Heart right ventricle (tissue), 16 donors: ENCODE data around the gene U2AF2. TPM values are rescaled to one million over a fixed set of nuclear protein-coding genes. Genes with fewer than 3 reads are reported as not detected.
A peak's percentile ranks its signal among the peaks of the same experiment; 100 is the strongest.

Experiments used
- ATAC-seq, 8 donors: fragments of 200-7000 bp; cut with Tn5 transposase; one replicate each; pipeline ENCODE4 v1.9.1; 2020; ENCODE audit warnings: mild to moderate bottlenecking in 8 of 8, moderate library complexity in 8 of 8, moderate number of reproducible peaks in 1 of 8
- DNase-seq, 2 donors: peaks; one replicate each; pipeline ENCODE4 v3.0.0-alpha.2; 2020
- H3K27ac ChIP-seq, 10 donors: fragments of 200-600 bp; sonication (generic) in 2 of 10; one replicate each; pipeline versions ENCODE4 v1.5.0 to v1.8.0; 2020 to 2022; ENCODE audit warnings: mild to moderate bottlenecking in 3 of 10
- H3K27me3 ChIP-seq, 7 donors: fragments of 200-600 bp; one replicate each; pipeline ENCODE4 v1.8.0; 2021 to 2022; ENCODE audit warnings: mild to moderate bottlenecking in 2 of 7
- H3K36me3 ChIP-seq, 9 donors: fragments of 200-600 bp; sonication (generic) in 1 of 9; one replicate each; pipeline versions ENCODE4 v1.5.0 to v1.8.0; 2020 to 2022; ENCODE audit warnings: mild to moderate bottlenecking in 2 of 9
- H3K4me1 ChIP-seq, 9 donors: fragments of 200-600 bp; sonication (generic) in 1 of 9; one replicate each; pipeline versions ENCODE4 v1.5.0 to v1.8.0; 2020 to 2022; ENCODE audit warnings: mild to moderate bottlenecking in 4 of 9
- H3K4me3 ChIP-seq, 10 donors: fragments of 200-600 bp; sonication (generic) in 2 of 10; one replicate each; pipeline versions ENCODE4 v1.5.0 to v1.8.0; 2020 to 2022; ENCODE audit warnings: mild to moderate bottlenecking in 7 of 10, moderate library complexity in 2 of 10
- H3K9me3 ChIP-seq, 11 donors: fragments of 200-600 bp in 10 of 11; sonication (generic) in 2 of 11; one replicate each; pipeline versions ENCODE4 v1.5.0 to v1.8.0; 2013 to 2022; ENCODE audit warnings: mild to moderate bottlenecking in 2 of 11, control low read depth in 1 of 11, moderate library complexity in 1 of 11
- WGBS, 2 donors: extraction: QIAGEN DNeasy Blood & Tissue Kit; methylation state at CpG; one replicate each; pipeline ENCODE4 v1.1.7; 2013; ENCODE audit warnings: inconsistent platforms in 1 of 2; 5-methylcytosine and 5-hydroxymethylcytosine counted together
- intact Hi-C, 10 donors: fragments of 100-400 bp; cut with DNase I; formaldehyde crosslinking; loops; one replicate each; pipeline versions ENCODE4 v1.11.1 to v1.14.2; 2022
- polyA plus RNA-seq, 2 donors: library from polyadenylated mRNA; stranded (reverse); fragments of 200-250 nt; gene quantifications; one replicate each; pipeline ENCODE4 v1.2.3, GENCODE V29; 2013
- total RNA-seq, 10 donors: library from RNA; stranded (reverse); fragmentation: NEBNext Ultra II Directional in 3 of 10; extraction: Animal tissue kit (Norgen Biotek cat#: 25700) in 3 of 10; gene quantifications; one replicate each; pipeline versions ENCODE4 v1.2.1 to v1.2.4, GENCODE V29; 2021 to 2023
- TF ChIP-seq, protein P1 (sequence below), 9 donors: fragments of 200-600 bp; sonication (generic) in 2 of 9; IDR thresholded peaks; one replicate each; pipeline versions ENCODE4 v1.5.0 to v1.8.0; 2021 to 2022; ENCODE audit warnings: antibody characterized with exemption in 9 of 9, mild to moderate bottlenecking in 5 of 9, moderate library complexity in 1 of 9
- donor health status: Arrhythmogenic right ventricular cardiomyopathy.
- donor health status: ischemic (EF 13 %, LVEDD 7.1; RV severe dilation, severe dysfunction).
- donor health status: healthy with polysubstance abuse.
- donor health status: DM: no; HTN: yes; CAD: no.
- donor health status: DM: no; HTN: no; CAD: no.
- donor health status: ischemic (EF 25% LVEDD 6.9; RV normal size, moderate dysfunction).
- donor health status: ischemic (EF 25% LVEDD 5.7; RV mildly dilated, moderate dysfunction).
- donor health status: healthy.
- donor health status: DM: yes; HTN: yes; CAD: no.
- donor health status: Ischemic cardiomyopathy.
- donor health status: ischemic (EF 35%, LVEDD 5.7; RV mildly dilated, moderate dysfunction).
- donor health status: nonischemic (EF 11% LVEDD 7.7; RV severe dilation, severe dysfunction).
- donor health status: DM: yes; HTN: yes; CAD: no.
- donor health status: PGD.
- donor health status: ischemic (EF 29% LVEDD 5.4; RV normal size, mild dysfunction).
- donor health status: nonischemic (EF 23%, LVEDD 6.1; RV moderate dilation, normal function).

U2AF2 gene
- total and polyA plus RNA-seq, 12 donors, result 64.1 to 100 (median 74.4) TPM

DNA sequence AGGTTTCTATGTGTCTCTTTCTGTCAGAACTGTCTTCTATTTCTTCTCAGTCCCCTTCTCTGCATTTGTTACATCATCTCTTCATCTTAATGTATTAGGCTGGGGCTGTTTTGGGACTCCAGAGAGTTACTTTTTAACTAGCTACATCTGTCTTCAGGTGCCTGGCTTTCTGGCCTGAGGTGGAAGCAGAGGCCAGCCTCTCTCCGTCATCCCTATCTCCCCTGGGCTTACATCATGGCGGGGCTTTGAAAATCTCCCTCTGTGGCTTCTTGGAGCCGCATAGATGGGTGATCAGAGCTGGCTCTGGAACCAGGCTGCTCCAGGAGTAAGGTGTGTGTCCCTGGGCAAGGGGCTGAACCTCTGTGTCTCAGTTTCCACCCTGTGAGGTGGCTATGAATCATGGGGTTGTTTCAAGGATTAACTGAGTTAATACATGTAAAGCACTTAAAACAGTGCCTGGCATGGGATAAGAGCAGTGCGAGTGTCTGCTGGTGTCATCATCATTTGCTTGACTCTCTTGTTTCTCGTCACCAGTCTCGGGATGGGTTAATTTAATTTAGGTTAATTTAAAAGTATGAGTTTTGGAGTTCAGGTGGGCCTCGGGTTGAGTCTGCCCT is 22.2 kb downstream of the U2AF2 start:
- intact Hi-C loops, result no loop called here
- no peak for DNase-seq
- Histone ChIP-seq H3K4me3 (peak overlapping the region in 8 of 10 donors; percentile 15 to 93 (median 79)), H3K27me3 (no peaks in the 10 kb centered on the region), H3K36me3 (peaks cover 0 to 70% (median 26%) of the 10 kb centered on the region in 9 donors), H3K9me3 (no peaks in the 10 kb centered on the region), H3K27ac (peak overlapping the region in 9 of 10 donors; percentile 19 to 97 (median 56)), H3K4me1 (peaks cover 13 to 78% (median 56%) of the 10 kb centered on the region in 9 donors)
- TF ChIP-seq, protein P1, sequence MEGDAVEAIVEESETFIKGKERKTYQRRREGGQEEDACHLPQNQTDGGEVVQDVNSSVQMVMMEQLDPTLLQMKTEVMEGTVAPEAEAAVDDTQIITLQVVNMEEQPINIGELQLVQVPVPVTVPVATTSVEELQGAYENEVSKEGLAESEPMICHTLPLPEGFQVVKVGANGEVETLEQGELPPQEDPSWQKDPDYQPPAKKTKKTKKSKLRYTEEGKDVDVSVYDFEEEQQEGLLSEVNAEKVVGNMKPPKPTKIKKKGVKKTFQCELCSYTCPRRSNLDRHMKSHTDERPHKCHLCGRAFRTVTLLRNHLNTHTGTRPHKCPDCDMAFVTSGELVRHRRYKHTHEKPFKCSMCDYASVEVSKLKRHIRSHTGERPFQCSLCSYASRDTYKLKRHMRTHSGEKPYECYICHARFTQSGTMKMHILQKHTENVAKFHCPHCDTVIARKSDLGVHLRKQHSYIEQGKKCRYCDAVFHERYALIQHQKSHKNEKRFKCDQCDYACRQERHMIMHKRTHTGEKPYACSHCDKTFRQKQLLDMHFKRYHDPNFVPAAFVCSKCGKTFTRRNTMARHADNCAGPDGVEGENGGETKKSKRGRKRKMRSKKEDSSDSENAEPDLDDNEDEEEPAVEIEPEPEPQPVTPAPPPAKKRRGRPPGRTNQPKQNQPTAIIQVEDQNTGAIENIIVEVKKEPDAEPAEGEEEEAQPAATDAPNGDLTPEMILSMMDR (IDR thresholded peaks at IDR 0.05), result no peak
- no peak for ATAC-seq
- 66 to 69% methylated on average over 7 of the region's 7 CpGs for WGBS, 2 donors

DNA sequence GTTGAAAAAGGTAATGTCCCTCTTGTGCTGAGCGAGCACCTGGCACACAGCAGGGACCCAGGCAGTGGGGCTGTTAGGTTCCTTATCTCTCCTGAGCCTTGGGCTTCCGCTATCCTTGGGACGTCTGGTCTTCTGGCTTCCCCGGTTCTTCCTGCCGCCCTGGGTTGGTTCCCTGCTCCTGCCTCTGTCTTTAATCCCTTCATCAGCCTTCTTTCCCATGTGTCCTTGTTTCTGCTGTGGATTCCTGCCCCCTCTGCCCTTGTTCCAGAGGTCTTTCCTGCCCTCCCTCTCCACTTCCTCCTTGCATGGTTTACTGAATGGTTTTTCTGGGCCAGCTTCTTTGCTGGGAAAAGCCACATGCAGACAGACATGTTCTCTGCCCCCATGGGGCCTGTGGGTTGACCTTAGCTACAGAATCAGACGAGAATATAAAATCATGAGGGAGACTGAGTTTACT is 22.8 kb downstream of the U2AF2 start:
- H3K4me1 ChIP-seq, result peaks cover 13 to 78% (median 56%) of the 10 kb centered on the region in 9 donors
- TF ChIP-seq, protein P1 (IDR thresholded peaks at IDR 0.05), result no peak
- DNase-seq (no peak), ATAC-seq (no peak)
- peak overlapping the region in 8 of 10 donors; percentile 19 to 97 (median 46) for H3K27ac ChIP-seq
- intact Hi-C loops, result no loop called here
- H3K27me3 ChIP-seq, result no peaks in the 10 kb centered on the region
- peaks cover 0 to 70% (median 29%) of the 10 kb centered on the region in 9 donors for H3K36me3 ChIP-seq
- 31 to 35% methylated on average over 6 of the region's 6 CpGs for WGBS, 2 donors
- H3K4me3 ChIP-seq, result peak overlapping the region in 5 of 10 donors; percentile 7 to 93 (median 80)
- H3K9me3 ChIP-seq, result no peaks in the 10 kb centered on the region

DNA sequence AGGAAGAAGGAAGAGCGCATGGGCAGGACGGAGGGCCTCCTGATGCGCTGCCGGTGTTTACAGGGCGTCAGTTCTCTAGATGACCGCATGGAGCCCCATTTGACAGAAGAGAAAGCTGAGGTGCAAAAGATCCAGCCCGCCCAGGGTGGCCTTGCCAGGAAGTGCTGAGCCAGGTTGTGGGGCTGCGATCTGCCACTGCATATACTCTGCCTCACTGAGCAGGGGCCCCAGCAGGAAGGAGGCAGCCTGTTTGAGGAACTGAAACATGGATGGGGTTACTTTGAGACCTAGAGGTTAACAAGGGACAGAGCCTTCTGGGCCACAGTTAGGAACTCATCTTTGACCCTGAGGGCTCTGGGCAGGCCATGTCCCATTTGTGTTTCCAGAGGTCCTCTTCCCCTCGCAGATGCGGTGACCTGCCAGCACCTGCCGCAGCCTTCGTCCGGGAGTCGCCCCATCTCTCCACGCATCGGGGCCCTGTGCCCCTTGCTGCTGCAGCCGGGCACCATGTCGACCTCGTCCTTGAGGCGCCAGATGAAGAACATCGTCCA is 23.4 kb downstream of the U2AF2 start:
- 82 to 87% methylated on average over 21 of the region's 21 CpGs for WGBS, 2 donors
- peak overlapping the region in 2 of 10 donors; percentile 72 to 87 for H3K4me3 ChIP-seq
- ATAC-seq (no peak), DNase-seq (peak in 1 of 2 donors; percentile 29)
- intact Hi-C loops, result no loop called here
- no peaks in the 10 kb centered on the region for H3K9me3 ChIP-seq
- H3K27me3 ChIP-seq, result no peaks in the 10 kb centered on the region
- peak overlapping the region in 6 of 10 donors; percentile 37 to 97 (median 46) for H3K27ac ChIP-seq
- H3K36me3 ChIP-seq, result peaks cover 0 to 70% (median 30%) of the 10 kb centered on the region in 9 donors
- TF ChIP-seq, protein P1 (IDR thresholded peaks at IDR 0.05), result no peak
- H3K4me1 ChIP-seq, result peaks cover 13 to 77% (median 56%) of the 10 kb centered on the region in 9 donors

DNA sequence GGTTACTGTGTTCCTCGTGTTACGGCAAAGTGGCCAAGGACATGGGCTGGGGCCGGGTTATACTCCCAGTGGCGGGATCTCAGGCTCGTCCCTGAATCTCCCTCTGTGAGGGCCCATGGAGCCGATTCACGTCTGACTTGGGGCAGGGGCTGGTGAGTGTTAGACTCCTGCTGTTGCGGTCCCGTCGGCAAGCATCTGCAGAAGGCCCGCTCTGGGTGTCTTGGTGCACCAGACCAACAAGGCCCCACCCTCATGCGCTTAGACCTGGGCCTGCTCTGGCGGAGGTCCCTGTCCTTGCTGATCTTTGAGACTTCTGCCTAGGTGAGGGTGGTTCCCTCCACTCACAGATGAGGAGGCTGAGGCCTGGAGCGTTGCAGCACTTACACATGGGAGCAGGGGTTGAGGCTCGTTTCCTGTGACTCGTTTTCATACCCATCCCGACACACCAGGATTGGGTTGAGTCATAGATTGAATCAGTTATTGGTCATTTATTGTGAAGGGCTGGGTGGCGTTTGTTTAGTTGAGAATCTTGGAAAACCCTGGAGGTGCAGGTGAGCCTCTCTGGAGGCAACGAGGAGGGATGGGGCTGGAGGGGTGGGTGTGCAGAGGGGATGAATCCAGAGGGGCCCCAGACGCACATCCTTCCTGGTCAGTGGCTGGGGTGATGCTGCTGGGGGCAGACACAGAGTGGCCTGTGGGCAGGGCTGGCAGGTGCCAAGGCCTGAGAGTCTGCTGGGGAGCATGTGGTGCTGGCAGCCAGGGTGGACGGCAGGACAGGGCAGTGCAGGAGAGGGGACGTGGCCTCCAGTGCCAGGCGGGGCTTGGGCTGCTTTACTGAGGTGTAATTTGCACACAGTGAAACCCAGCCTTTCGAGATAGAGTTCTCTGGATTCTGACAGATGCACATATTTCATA is 24.8 kb downstream of the U2AF2 start:
- H3K27ac ChIP-seq, result peak overlapping the region in 1 of 10 donors; percentile 96
- WGBS, 2 donors, result 88% methylated on average over 24 of the region's 24 CpGs
- peaks cover 13 to 66% (median 55%) of the 10 kb centered on the region in 9 donors for H3K4me1 ChIP-seq
- DNase-seq, result no peak
- TF ChIP-seq, protein P1 (IDR thresholded peaks at IDR 0.05), result no peak
- no peak for ATAC-seq
- H3K36me3 ChIP-seq, result peaks cover 0 to 76% (median 34%) of the 10 kb centered on the region in 9 donors
- intact Hi-C loops, result no loop called here
- no peaks in the 10 kb centered on the region for H3K9me3 ChIP-seq
- H3K4me3 ChIP-seq, result no peak overlapping the region
- no peaks in the 10 kb centered on the region for H3K27me3 ChIP-seq
